ENCODE results near the gene TBX4. TPM values are rescaled to one million over a fixed set of nuclear protein-coding genes. Genes with fewer than 3 reads are reported as not detected.
A peak's percentile ranks its signal among the peaks of the same experiment; 100 is the strongest.

The TBX4 gene
- total RNA-seq, 4 donors from 2014 or later: not detected

DNA sequence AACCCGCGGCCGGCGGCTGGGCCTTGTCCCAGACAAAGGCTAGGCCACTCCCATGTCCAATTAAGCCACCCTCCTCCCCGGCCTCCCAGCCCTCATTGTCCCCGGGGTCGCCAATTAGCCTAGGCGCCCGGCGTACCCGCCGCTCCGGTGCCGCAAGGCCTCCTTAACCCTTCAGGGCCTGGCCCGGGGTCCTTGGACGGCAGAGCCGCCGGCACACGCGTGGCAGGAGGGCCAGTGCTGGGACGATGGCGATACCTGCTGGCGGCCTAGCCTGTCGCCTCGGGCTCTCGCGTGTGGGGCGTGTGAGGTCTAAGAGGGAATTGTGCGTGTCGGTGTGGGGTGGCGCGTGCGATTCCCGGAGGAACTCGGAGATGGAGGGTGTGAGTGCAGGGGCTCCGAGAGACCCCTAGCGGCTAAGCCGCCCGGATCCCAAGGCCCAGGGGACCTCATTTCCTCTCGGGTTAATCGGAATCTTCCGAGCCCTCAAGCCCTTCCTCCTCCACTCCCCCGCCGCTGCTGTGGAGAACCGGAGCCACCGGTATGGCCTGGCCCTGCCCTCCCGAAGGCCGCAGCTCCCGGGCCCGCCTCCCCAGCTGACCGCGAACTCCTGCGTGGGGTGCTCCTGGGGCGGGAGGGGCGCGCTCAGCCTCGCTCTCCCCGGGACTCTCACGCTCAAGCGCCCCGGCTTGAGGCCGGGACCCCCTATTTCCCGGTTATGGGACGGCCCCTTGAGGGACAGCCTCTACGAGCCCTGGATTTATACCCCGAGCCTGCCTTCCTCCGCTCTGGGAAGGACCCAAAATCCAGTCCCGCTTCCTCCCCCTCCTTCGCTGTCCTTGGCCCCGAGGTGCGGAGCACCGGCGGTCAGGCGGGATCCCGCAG, 40.7 kb upstream of the TBX4 start:
- ATAC-seq (peak; percentile 27 to 31), DNase-seq (peak in 1 of 2 donors; percentile 32)
- H3K27me3 ChIP-seq: peaks cover 13 to 28% (median 21%) of the 10 kb centered on the region in 3 donors
- peaks cover 0 to 27% of the 10 kb centered on the region in 2 donors for H3K4me1 ChIP-seq
- TF ChIP-seq POLR2A (IDR thresholded peaks at IDR 0.05) (no peak), CTCF (IDR thresholded peaks at IDR 0.05 in 4 of 5, conservative IDR thresholded peaks at IDR 0.05 in 1 of 5) (no peak)
- H3K9me3 ChIP-seq: no peaks in the 10 kb centered on the region
- peak overlapping the region; percentile 67 to 74 (median 70) for H3K4me3 ChIP-seq
- intact Hi-C loops (cut with DNase I; ENCODE audit: low total_unique reads): loop anchor here (1.0 to 10.0 kb wide), 4 partner anchors 139 to 655 kb away; partner anchors contain the start of gene BRIP1
- H3K36me3 ChIP-seq: no peaks in the 10 kb centered on the region
- in situ Hi-C loops (cut with MboI; ENCODE audit: low sequenced_read_pairs in 4 of 4): no loop called here
- peak overlapping the region; percentile 54 to 76 (median 67) for H3K27ac ChIP-seq

DNA sequence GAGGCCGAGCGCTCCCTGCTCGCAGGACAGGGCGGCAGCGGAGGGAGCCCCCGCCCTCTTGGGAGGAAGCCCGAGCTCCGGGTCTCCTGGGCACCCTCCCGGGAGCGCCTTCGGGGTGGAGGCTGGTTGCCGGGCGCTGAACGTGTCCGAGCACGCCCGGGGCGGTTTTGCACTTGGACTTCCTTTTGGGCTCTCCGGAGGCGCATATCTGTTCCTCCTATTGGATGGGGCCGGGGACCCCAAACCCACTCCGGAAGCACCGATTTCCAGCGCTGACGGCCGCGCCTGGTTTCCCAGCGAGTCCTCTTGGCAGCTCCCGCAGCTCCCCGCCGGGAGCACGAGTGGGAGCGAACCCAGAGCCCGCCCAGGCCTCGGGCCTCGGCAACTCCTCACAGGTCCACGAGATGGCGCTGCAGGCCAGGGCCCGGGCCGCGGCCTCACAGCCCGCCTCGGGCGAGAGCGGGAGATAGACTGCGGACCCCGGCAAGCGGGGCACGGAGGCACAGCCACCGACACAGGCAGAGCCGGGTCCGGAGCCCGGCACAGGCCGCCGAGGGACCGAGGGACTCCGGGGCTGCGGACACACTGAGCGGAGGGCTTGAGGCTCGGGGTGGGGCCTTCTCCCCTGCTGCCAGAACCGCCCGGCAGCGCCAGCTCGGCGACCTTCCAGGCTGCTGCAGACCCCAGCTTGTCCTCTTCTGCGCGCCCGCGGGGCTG, 39.9 kb upstream of the TBX4 start:
- peak overlapping the region; percentile 54 to 76 (median 67) for H3K27ac ChIP-seq
- peak in 1 of 2 donors; percentile 69 for DNase-seq
- no peaks in the 10 kb centered on the region for H3K36me3 ChIP-seq
- intact Hi-C loops (cut with DNase I; ENCODE audit: low total_unique reads) (loop anchor here (1.0 to 10.0 kb wide), 4 partner anchors 138 to 654 kb away; partner anchors contain the start of gene BRIP1), in situ Hi-C loops (cut with MboI; ENCODE audit: low sequenced_read_pairs in 4 of 4) (no loop called here)
- peaks cover 13 to 28% (median 21%) of the 10 kb centered on the region in 3 donors for H3K27me3 ChIP-seq
- peak; percentile 73 to 78 for ATAC-seq
- H3K9me3 ChIP-seq: no peaks in the 10 kb centered on the region
- peaks cover 0 to 25% of the 10 kb centered on the region in 2 donors for H3K4me1 ChIP-seq
- peak; percentile 93 to 99 (median 98) for TF ChIP-seq CTCF (IDR thresholded peaks at IDR 0.05 in 4 of 5, conservative IDR thresholded peaks at IDR 0.05 in 1 of 5)
- no peak for TF ChIP-seq POLR2A (IDR thresholded peaks at IDR 0.05)
- H3K4me3 ChIP-seq: peak overlapping the region; percentile 67 to 74 (median 70)

- DNase-seq: peak in 1 of 2 donors; percentile 15
- TF ChIP-seq CTCF (IDR thresholded peaks at IDR 0.05 in 4 of 5, conservative IDR thresholded peaks at IDR 0.05 in 1 of 5) (no peak), POLR2A (IDR thresholded peaks at IDR 0.05) (no peak)
- Histone ChIP-seq H3K4me3 (peak overlapping the region; percentile 67 to 74 (median 70)), H3K27ac (peak overlapping the region; percentile 54 to 76 (median 67)), H3K4me1 (peaks cover 0 to 21% of the 10 kb centered on the region in 2 donors), H3K27me3 (peaks cover 13 to 28% (median 21%) of the 10 kb centered on the region in 3 donors), H3K9me3 (no peaks in the 10 kb centered on the region), H3K36me3 (no peaks in the 10 kb centered on the region)
- ATAC-seq: no peak
- intact Hi-C loops (cut with DNase I; ENCODE audit: low total_unique reads): loop anchor here (1.0 to 10.0 kb wide), 4 partner anchors 138 to 653 kb away; partner anchors contain the start of gene BRIP1
- in situ Hi-C loops (cut with MboI; ENCODE audit: low sequenced_read_pairs in 4 of 4): no loop called here
These were observed 39.2 kb upstream of the TBX4 start for GRCh38 chr17:61412860-61413660.

- Histone ChIP-seq H3K27me3 (peaks cover 13 to 28% (median 21%) of the 10 kb centered on the region in 3 donors), H3K27ac (no peak overlapping the region), H3K4me1 (peaks cover 0 to 20% of the 10 kb centered on the region in 2 donors), H3K36me3 (no peaks in the 10 kb centered on the region), H3K4me3 (no peak overlapping the region), H3K9me3 (no peaks in the 10 kb centered on the region)
- intact Hi-C loops (cut with DNase I; ENCODE audit: low total_unique reads): loop anchor here (2.0 to 10.0 kb wide), 2 partner anchors 137 to 451 kb away; partner anchors contain the start of gene BRIP1
- DNase-seq (no peak), ATAC-seq (no peak)
- in situ Hi-C loops (cut with MboI; ENCODE audit: low sequenced_read_pairs in 4 of 4): no loop called here
- no peak for TF ChIP-seq CTCF (IDR thresholded peaks at IDR 0.05 in 4 of 5, conservative IDR thresholded peaks at IDR 0.05 in 1 of 5)
- TF ChIP-seq POLR2A (IDR thresholded peaks at IDR 0.05): no peak
These were observed 38.5 kb upstream of the TBX4 start for GRCh38 chr17:61413661-61414126.

Data from gastrocnemius medialis (tissue), 4 donors.